ENCODE results near the gene ACP7.
"Not testable (repeated sequence)": the region's sequence is repeated elsewhere in the genome, so short reads cannot be mapped to it uniquely, and the experiment has no call there.

Gene ACP7

GRCh38 chr19:39078436-39079200 lies 5.5 kb upstream of the ACP7 start:
- DNase-seq: no peak

GRCh38 chr19:39080431-39080830 lies 3.7 kb upstream of the ACP7 start:
- no peak for DNase-seq

- DNase-seq: no peak
Observed at GRCh38 chr19:39082167-39082566, 2.0 kb upstream of the ACP7 start.

- DNase-seq: no peak
Observed at GRCh38 chr19:39082745-39083598, 1.2 kb upstream of the ACP7 start.

- no peak for DNase-seq
Observed at GRCh38 chr19:39083599-39083982, 577 bp upstream of the ACP7 start.

GRCh38 chr19:39084732-39085080 lies 538 bp downstream of the ACP7 start:
- no peak for DNase-seq

GRCh38 chr19:39085392-39085791 lies 1.2 kb downstream of the ACP7 start:
- DNase-seq: no peak

- DNase-seq: no peak
Observed at GRCh38 chr19:39086386-39086785, 2.2 kb downstream of the ACP7 start.

GRCh38 chr19:39087907-39088686 lies 3.9 kb downstream of the ACP7 start:
- DNase-seq: no peak

- DNase-seq: not testable (repeated sequence)
Observed at GRCh38 chr19:39090016-39090415, 5.8 kb downstream of the ACP7 start.

GRCh38 chr19:39090881-39091280 lies 6.7 kb downstream of the ACP7 start:
- DNase-seq: no peak

- DNase-seq: not testable (repeated sequence)
Observed at GRCh38 chr19:39095799-39096540, 11.8 kb downstream of the ACP7 start.

GRCh38 chr19:39097299-39097698 lies 13.1 kb downstream of the ACP7 start:
- no peak for DNase-seq

- DNase-seq: no peak
Observed at GRCh38 chr19:39097721-39098120, 13.6 kb downstream of the ACP7 start.

- DNase-seq: no peak
Observed at GRCh38 chr19:39098365-39099269, 14.4 kb downstream of the ACP7 start.

- no peak for DNase-seq
Observed at GRCh38 chr19:39099341-39099740, 15.2 kb downstream of the ACP7 start.

GRCh38 chr19:39100500-39101166 lies 16.5 kb downstream of the ACP7 start:
- no peak for DNase-seq

GRCh38 chr19:39103151-39103550 lies 19.0 kb downstream of the ACP7 start:
- DNase-seq: no peak

- no peak for DNase-seq
Observed at GRCh38 chr19:39104186-39104596, 20.0 kb downstream of the ACP7 start.

GRCh38 chr19:39106194-39106593 lies 22.0 kb downstream of the ACP7 start:
- DNase-seq: no peak

GRCh38 chr19:39109641-39110040 lies 25.5 kb downstream of the ACP7 start:
- DNase-seq: no peak

Data from activated CD4-positive, alpha-beta T cell treated with anti-CD3 and anti-CD28 coated beads, Interleukin-2, amount 50 U/mL, for 16 hours (primary cell).